C4-2B (cell line): ENCODE data around the gene ZNF792.

ENCODE experiments used
- ZFX ChIP-seq: fragments of 450-650 bp; IDR thresholded peaks from 2 replicates; pipeline ENCODE4 v1.6.1; 2017
- TF ChIP-seq, protein P1 (sequence below): fragments of 450-650 bp; conservative IDR thresholded peaks from 2 replicates; pipeline ENCODE4 v1.5.1; 2017; ENCODE audit warnings: mild to moderate bottlenecking

DNA sequence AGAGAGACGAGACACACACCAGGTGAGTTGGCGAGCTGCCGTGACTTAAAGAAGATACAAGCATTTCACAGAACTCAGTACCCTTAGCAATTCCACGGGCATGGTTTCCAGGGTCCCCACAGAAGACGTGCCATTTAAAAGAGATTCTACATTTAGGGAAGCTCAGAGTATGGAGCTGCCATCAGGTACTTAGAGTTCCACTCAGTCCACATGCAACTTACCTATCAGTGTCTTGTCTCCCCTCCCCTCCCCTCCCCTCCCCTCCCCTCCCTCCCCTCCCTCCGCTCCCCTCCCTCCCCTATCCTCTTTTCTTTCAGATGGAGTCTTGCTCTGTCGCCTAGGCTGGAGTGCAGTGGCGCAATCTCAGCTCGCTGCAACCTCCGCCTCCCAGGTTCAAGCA is 25.1 kb downstream of the ZNF792 start:
- TF ChIP-seq, protein P1, sequence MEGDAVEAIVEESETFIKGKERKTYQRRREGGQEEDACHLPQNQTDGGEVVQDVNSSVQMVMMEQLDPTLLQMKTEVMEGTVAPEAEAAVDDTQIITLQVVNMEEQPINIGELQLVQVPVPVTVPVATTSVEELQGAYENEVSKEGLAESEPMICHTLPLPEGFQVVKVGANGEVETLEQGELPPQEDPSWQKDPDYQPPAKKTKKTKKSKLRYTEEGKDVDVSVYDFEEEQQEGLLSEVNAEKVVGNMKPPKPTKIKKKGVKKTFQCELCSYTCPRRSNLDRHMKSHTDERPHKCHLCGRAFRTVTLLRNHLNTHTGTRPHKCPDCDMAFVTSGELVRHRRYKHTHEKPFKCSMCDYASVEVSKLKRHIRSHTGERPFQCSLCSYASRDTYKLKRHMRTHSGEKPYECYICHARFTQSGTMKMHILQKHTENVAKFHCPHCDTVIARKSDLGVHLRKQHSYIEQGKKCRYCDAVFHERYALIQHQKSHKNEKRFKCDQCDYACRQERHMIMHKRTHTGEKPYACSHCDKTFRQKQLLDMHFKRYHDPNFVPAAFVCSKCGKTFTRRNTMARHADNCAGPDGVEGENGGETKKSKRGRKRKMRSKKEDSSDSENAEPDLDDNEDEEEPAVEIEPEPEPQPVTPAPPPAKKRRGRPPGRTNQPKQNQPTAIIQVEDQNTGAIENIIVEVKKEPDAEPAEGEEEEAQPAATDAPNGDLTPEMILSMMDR, result no peak
- TF ChIP-seq ZFX, result no peak
